ENCODE measurements around the gene JPH4.
A peak's percentile ranks its signal among the peaks of the same experiment; 100 is the strongest.

JPH4 gene

DNA sequence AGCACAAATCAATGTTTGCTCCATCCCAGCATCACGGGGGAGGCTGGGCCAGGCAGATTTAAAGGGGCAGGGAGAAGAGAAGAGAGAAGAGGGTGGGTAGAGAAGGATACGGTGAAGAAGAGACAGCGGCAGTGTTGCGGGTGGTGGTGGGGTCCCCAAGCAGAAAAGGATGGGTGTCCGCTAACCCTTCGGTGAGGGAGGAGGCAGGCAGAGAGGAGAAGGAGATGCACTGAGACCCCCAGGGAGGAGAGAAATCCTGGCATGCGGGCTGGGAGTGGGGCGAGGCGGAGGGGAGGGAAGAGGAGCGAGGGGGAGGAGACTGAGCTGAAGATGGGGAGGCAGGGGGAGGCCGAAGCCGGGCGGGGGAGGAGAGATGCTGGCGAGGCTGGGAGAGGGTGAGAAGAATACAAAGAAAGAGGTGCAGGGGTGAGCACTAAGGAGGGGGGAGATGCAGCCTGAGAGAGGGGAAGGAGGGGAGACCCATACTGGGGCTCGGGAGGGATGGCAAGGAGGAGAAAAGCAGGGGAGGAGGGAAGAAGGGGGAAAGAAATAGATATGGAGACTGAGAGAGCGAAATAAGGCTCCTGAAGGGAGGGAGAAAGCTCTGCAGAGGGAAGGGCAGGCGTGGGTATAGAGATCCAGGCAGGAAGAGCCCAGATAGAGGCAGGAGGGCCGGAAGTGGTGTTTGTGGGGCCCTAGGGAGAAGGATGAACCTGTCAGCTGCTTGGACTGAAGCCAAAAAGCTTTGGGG is at the start of gene JPH4:
JPH4 (minus strand) TSS at position 231 of the 751 bp plus-strand sequence. CDS start 1,337 bp downstream, outside the sequence.
- H3K4me3 ChIP-seq (ENCODE audit: low read depth in 1 of 5, low read length in 5 of 5) = no peak within 1 kb of the TSS
- H3K9ac ChIP-seq (ENCODE audit: low read length in 5 of 5) = no peak within 1 kb of the TSS
- H3K27ac ChIP-seq (ENCODE audit: low read depth, low read length) = no peak within 1 kb of the TSS
- H3K36me3 ChIP-seq (ENCODE audit: control insufficient read depth in 5 of 5, insufficient read depth in 5 of 5, low read length in 5 of 5) = no peaks in the 10 kb centered on the region
- H3K9me3 ChIP-seq (ENCODE audit: control insufficient read depth in 5 of 5, low read length in 5 of 5) = no peaks in the 10 kb centered on the region
- H3K27me3 ChIP-seq (ENCODE audit: control insufficient read depth in 5 of 5, insufficient read depth in 4 of 5, low read length in 5 of 5) = peaks cover 28 to 52% (median 44%) of the 10 kb centered on the region in 5 donors
- H3K4me1 ChIP-seq (ENCODE audit: control insufficient read depth in 5 of 5, insufficient read depth in 5 of 5, low read length in 5 of 5) = peaks cover 0 to 14% (median 6%) of the 10 kb centered on the region in 5 donors

GRCh38 chr14:23627961-23628360 is 49.4 kb upstream of the JPH4 start:
- Histone ChIP-seq H3K27me3 (ENCODE audit: control insufficient read depth in 5 of 5, insufficient read depth in 4 of 5, low read length in 5 of 5) (peaks cover 0 to 3% (median 0%) of the 10 kb centered on the region in 5 donors), H3K9me3 (ENCODE audit: control insufficient read depth in 5 of 5, low read length in 5 of 5) (peaks cover 8 to 20% (median 14%) of the 10 kb centered on the region in 5 donors), H3K36me3 (ENCODE audit: control insufficient read depth in 5 of 5, insufficient read depth in 5 of 5, low read length in 5 of 5) (no peaks in the 10 kb centered on the region), H3K9ac (ENCODE audit: low read length in 5 of 5) (no peak overlapping the region), H3K4me3 (ENCODE audit: low read depth in 1 of 5, low read length in 5 of 5) (no peak overlapping the region), H3K27ac (ENCODE audit: low read depth, low read length) (no peak overlapping the region), H3K4me1 (ENCODE audit: control insufficient read depth in 5 of 5, insufficient read depth in 5 of 5, low read length in 5 of 5) (peaks cover 0 to 8% (median 4%) of the 10 kb centered on the region in 5 donors)

GRCh38 chr14:23626946-23627345 is 48.4 kb upstream of the JPH4 start:
- peaks cover 8 to 20% (median 14%) of the 10 kb centered on the region in 5 donors for H3K9me3 ChIP-seq (ENCODE audit: control insufficient read depth in 5 of 5, low read length in 5 of 5)
- no peak overlapping the region for H3K4me3 ChIP-seq (ENCODE audit: low read depth in 1 of 5, low read length in 5 of 5)
- H3K36me3 ChIP-seq (ENCODE audit: control insufficient read depth in 5 of 5, insufficient read depth in 5 of 5, low read length in 5 of 5) = no peaks in the 10 kb centered on the region

DNA sequence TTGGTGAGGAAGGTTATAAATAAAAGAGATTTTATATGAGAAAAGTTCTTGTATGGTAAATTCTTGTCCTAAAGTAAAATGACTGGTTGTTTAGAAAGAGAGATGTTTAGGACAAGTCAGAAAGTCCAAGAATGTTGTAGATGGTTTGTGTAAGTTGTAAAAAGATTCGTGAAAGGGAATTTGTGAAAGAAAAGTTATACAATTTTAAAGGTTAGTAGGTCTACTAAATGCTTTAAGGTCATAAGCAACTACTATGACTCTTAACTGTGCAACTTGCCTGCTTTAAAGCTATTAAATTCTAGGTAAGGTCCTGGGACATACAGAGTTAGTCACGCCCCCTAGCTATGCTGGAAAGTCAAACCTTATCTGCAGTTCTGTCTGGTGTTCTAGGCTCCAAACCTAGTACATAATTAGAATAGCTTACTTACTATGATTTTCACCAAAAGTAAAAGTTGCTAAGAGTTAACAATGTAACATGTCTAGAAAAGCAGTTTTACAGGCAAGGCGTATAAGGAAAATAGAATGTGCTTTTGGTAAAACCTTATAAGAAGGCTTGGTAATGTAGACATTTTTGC is 46.3 kb upstream of the JPH4 start:
- Histone ChIP-seq H3K27me3 (ENCODE audit: control insufficient read depth in 5 of 5, insufficient read depth in 4 of 5, low read length in 5 of 5) (peaks cover 0 to 8% (median 0%) of the 10 kb centered on the region in 5 donors), H3K36me3 (ENCODE audit: control insufficient read depth in 5 of 5, insufficient read depth in 5 of 5, low read length in 5 of 5) (no peaks in the 10 kb centered on the region), H3K27ac (ENCODE audit: low read depth, low read length) (no peak overlapping the region), H3K9ac (ENCODE audit: low read length in 5 of 5) (no peak overlapping the region), H3K4me3 (ENCODE audit: low read depth in 1 of 5, low read length in 5 of 5) (peak overlapping the region in 1 of 5 donors; percentile 1), H3K9me3 (ENCODE audit: control insufficient read depth in 5 of 5, low read length in 5 of 5) (peaks cover 8 to 20% (median 14%) of the 10 kb centered on the region in 5 donors), H3K4me1 (ENCODE audit: control insufficient read depth in 5 of 5, insufficient read depth in 5 of 5, low read length in 5 of 5) (no peaks in the 10 kb centered on the region)

More at GRCh38 chr14:23626946-23627345, 48.4 kb upstream of the JPH4 start:
- peaks cover 0 to 8% (median 0%) of the 10 kb centered on the region in 5 donors for H3K27me3 ChIP-seq (ENCODE audit: control insufficient read depth in 5 of 5, insufficient read depth in 4 of 5, low read length in 5 of 5)
- no peak overlapping the region for H3K9ac ChIP-seq (ENCODE audit: low read length in 5 of 5)
- H3K27ac ChIP-seq (ENCODE audit: low read depth, low read length) = no peak overlapping the region
- peaks cover 0 to 4% (median 0%) of the 10 kb centered on the region in 5 donors for H3K4me1 ChIP-seq (ENCODE audit: control insufficient read depth in 5 of 5, insufficient read depth in 5 of 5, low read length in 5 of 5)

- peaks cover 8 to 20% (median 14%) of the 10 kb centered on the region in 5 donors for H3K9me3 ChIP-seq (ENCODE audit: control insufficient read depth in 5 of 5, low read length in 5 of 5)
- no peak overlapping the region for H3K4me3 ChIP-seq (ENCODE audit: low read depth in 1 of 5, low read length in 5 of 5)
- H3K4me1 ChIP-seq (ENCODE audit: control insufficient read depth in 5 of 5, insufficient read depth in 5 of 5, low read length in 5 of 5) = no peaks in the 10 kb centered on the region
- H3K9ac ChIP-seq (ENCODE audit: low read length in 5 of 5) = no peak overlapping the region
- no peak overlapping the region for H3K27ac ChIP-seq (ENCODE audit: low read depth, low read length)
- peaks cover 0 to 8% (median 0%) of the 10 kb centered on the region in 5 donors for H3K27me3 ChIP-seq (ENCODE audit: control insufficient read depth in 5 of 5, insufficient read depth in 4 of 5, low read length in 5 of 5)
- H3K36me3 ChIP-seq (ENCODE audit: control insufficient read depth in 5 of 5, insufficient read depth in 5 of 5, low read length in 5 of 5) = no peaks in the 10 kb centered on the region
Measured at GRCh38 chr14:23623962-23624361, 45.4 kb upstream of the JPH4 start.

- no peaks in the 10 kb centered on the region for H3K4me1 ChIP-seq (ENCODE audit: control insufficient read depth in 5 of 5, insufficient read depth in 5 of 5, low read length in 5 of 5)
- H3K27me3 ChIP-seq (ENCODE audit: control insufficient read depth in 5 of 5, insufficient read depth in 4 of 5, low read length in 5 of 5) = peaks cover 0 to 8% (median 0%) of the 10 kb centered on the region in 5 donors
- H3K4me3 ChIP-seq (ENCODE audit: low read depth in 1 of 5, low read length in 5 of 5) = no peak overlapping the region
- no peaks in the 10 kb centered on the region for H3K36me3 ChIP-seq (ENCODE audit: control insufficient read depth in 5 of 5, insufficient read depth in 5 of 5, low read length in 5 of 5)
- no peak overlapping the region for H3K27ac ChIP-seq (ENCODE audit: low read depth, low read length)
- H3K9me3 ChIP-seq (ENCODE audit: control insufficient read depth in 5 of 5, low read length in 5 of 5) = peaks cover 8 to 20% (median 14%) of the 10 kb centered on the region in 5 donors
- H3K9ac ChIP-seq (ENCODE audit: low read length in 5 of 5) = no peak overlapping the region
Measured at GRCh38 chr14:23622990-23623389, 44.4 kb upstream of the JPH4 start.

DNA sequence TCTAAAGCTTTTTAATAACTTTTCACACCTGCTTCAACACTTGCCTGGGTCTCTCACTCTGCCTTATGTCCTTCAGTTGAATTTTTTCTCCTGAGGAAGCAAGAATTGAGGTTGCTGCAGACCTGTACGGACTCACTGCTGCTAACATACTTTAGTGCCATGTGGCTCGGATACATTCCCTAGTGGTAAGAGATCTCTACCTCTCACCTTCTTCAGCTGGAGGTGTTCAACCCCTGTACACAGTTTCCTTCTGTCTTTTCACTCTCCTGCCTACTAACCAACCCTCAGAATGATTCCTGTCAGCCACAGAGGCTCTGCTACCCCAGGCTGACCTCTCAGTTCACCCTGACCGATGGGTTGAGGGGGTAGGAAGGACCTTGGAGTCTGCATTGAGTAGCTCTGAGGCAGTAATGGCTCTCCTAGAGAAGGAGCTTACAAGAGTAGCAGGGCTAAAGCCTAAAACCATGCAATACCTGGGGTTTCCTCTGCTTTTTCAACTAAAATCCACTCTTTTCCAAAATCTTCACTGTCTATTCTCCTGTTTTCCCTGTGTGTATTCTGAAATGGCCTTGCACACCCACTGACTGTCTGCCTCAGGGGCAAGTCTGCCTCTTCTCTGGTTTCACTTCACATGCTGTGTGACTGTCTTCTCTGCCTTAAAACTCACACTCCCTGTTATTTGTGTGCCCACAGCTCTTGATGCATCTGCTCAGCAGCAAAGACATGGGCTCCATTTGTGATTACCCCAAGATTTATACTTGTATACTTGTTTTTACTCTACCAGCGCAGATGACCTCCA is 43.5 kb upstream of the JPH4 start:
- peaks cover 0 to 8% (median 0%) of the 10 kb centered on the region in 5 donors for H3K27me3 ChIP-seq (ENCODE audit: control insufficient read depth in 5 of 5, insufficient read depth in 4 of 5, low read length in 5 of 5)
- no peak overlapping the region for H3K9ac ChIP-seq (ENCODE audit: low read length in 5 of 5)
- H3K36me3 ChIP-seq (ENCODE audit: control insufficient read depth in 5 of 5, insufficient read depth in 5 of 5, low read length in 5 of 5) = no peaks in the 10 kb centered on the region
- no peaks in the 10 kb centered on the region for H3K4me1 ChIP-seq (ENCODE audit: control insufficient read depth in 5 of 5, insufficient read depth in 5 of 5, low read length in 5 of 5)
- H3K4me3 ChIP-seq (ENCODE audit: low read depth in 1 of 5, low read length in 5 of 5) = no peak overlapping the region
- H3K27ac ChIP-seq (ENCODE audit: low read depth, low read length) = no peak overlapping the region
- H3K9me3 ChIP-seq (ENCODE audit: control insufficient read depth in 5 of 5, low read length in 5 of 5) = peaks cover 8 to 20% (median 14%) of the 10 kb centered on the region in 5 donors

GRCh38 chr14:23621204-23621931 is 42.8 kb upstream of the JPH4 start:
- Histone ChIP-seq H3K36me3 (ENCODE audit: control insufficient read depth in 5 of 5, insufficient read depth in 5 of 5, low read length in 5 of 5) (no peaks in the 10 kb centered on the region), H3K4me1 (ENCODE audit: control insufficient read depth in 5 of 5, insufficient read depth in 5 of 5, low read length in 5 of 5) (no peaks in the 10 kb centered on the region), H3K9ac (ENCODE audit: low read length in 5 of 5) (no peak overlapping the region), H3K9me3 (ENCODE audit: control insufficient read depth in 5 of 5, low read length in 5 of 5) (peaks cover 8 to 20% (median 14%) of the 10 kb centered on the region in 5 donors), H3K27me3 (ENCODE audit: control insufficient read depth in 5 of 5, insufficient read depth in 4 of 5, low read length in 5 of 5) (peaks cover 0 to 8% (median 0%) of the 10 kb centered on the region in 5 donors), H3K27ac (ENCODE audit: low read depth, low read length) (no peak overlapping the region), H3K4me3 (ENCODE audit: low read depth in 1 of 5, low read length in 5 of 5) (no peak overlapping the region)

- no peaks in the 10 kb centered on the region for H3K4me1 ChIP-seq (ENCODE audit: control insufficient read depth in 5 of 5, insufficient read depth in 5 of 5, low read length in 5 of 5)
- H3K27me3 ChIP-seq (ENCODE audit: control insufficient read depth in 5 of 5, insufficient read depth in 4 of 5, low read length in 5 of 5) = peaks cover 0 to 8% (median 0%) of the 10 kb centered on the region in 5 donors
- no peaks in the 10 kb centered on the region for H3K36me3 ChIP-seq (ENCODE audit: control insufficient read depth in 5 of 5, insufficient read depth in 5 of 5, low read length in 5 of 5)
Measured at GRCh38 chr14:23620177-23620702, 41.6 kb upstream of the JPH4 start.

More at GRCh38 chr14:23620177-23620702, 41.6 kb upstream of the JPH4 start:
- no peak overlapping the region for H3K4me3 ChIP-seq (ENCODE audit: low read depth in 1 of 5, low read length in 5 of 5)
- H3K9ac ChIP-seq (ENCODE audit: low read length in 5 of 5) = no peak overlapping the region
- peaks cover 6 to 15% (median 13%) of the 10 kb centered on the region in 5 donors for H3K9me3 ChIP-seq (ENCODE audit: control insufficient read depth in 5 of 5, low read length in 5 of 5)
- no peak overlapping the region for H3K27ac ChIP-seq (ENCODE audit: low read depth, low read length)

Measured in subcutaneous abdominal adipose tissue (tissue), 5 donors.